Upper lobe of left lung (tissue), 6 donors: ENCODE measurements around the gene TCF7L2. TPM values are rescaled to one million over a fixed set of nuclear protein-coding genes. Genes with fewer than 3 reads are reported as not detected.

ENCODE experiments used
- ATAC-seq, 2 donors: fragments of 200-7000 bp; cut with Tn5 transposase; one replicate each; pipeline ENCODE4 v1.9.1; 2022; ENCODE audit warnings: mild to moderate bottlenecking in 2 of 2, moderate library complexity in 2 of 2; ENCODE audit not compliant: low FRiP score in 2 of 2
- DNase-seq, 2 donors: peaks; one replicate each; pipeline ENCODE4 v3.0.0-alpha.2; 2019 to 2020
- H3K27ac ChIP-seq, 4 donors: fragments of 200-600 bp; sonication (generic); one replicate each; pipeline ENCODE4 v1.5.1; 2016 to 2019
- H3K27me3 ChIP-seq, 4 donors: fragments of 200-600 bp; sonication (generic); one replicate each; pipeline ENCODE4 v1.5.1; 2017 to 2019
- H3K36me3 ChIP-seq, 4 donors: fragments of 200-600 bp; sonication (generic); one replicate each; pipeline ENCODE4 v1.5.1; 2016 to 2019
- H3K4me1 ChIP-seq, 4 donors: fragments of 200-600 bp; sonication (generic); one replicate each; pipeline ENCODE4 v1.5.1; 2018 to 2019
- H3K4me3 ChIP-seq, 4 donors: fragments of 200-600 bp; sonication (generic); one replicate each; pipeline ENCODE4 v1.5.1; 2017 to 2019; ENCODE audit warnings: mild to moderate bottlenecking in 2 of 4, moderate library complexity in 1 of 4
- H3K9me3 ChIP-seq, 4 donors: fragments of 200-600 bp; sonication (generic); one replicate each; pipeline ENCODE4 v1.5.1; 2018 to 2019
- CTCF ChIP-seq, 6 experiments: fragments of 450-650 bp in 4 of 6; fragments of 200-600 bp in 2 of 6; sonication (generic) in 2 of 6; IDR thresholded peaks; one replicate each; pipeline ENCODE4 v1.5.1; 2016 to 2019; ENCODE audit warnings: antibody characterized with exemption in 6 of 6
- EP300 ChIP-seq, 4 donors: sonication (generic); formaldehyde crosslinking; IDR thresholded peaks; one replicate each; pipeline ENCODE4 v1.5.1; 2017; ENCODE audit warnings: antibody characterized with exemption in 4 of 4, control low read depth in 2 of 4
- POLR2A ChIP-seq, 4 donors: fragments of 450-650 bp; IDR thresholded peaks; one replicate each; pipeline ENCODE4 v1.5.1; 2016 to 2017; ENCODE audit warnings: antibody characterized with exemption in 4 of 4, mild to moderate bottlenecking in 2 of 4
- POLR2AphosphoS5 ChIP-seq, 2 donors: sonication (generic); formaldehyde crosslinking; IDR thresholded peaks; one replicate each; pipeline ENCODE4 v1.5.1; 2017; ENCODE audit warnings: antibody characterized with exemption in 2 of 2
- WGBS, 2 donors: methylation state at CpG; one replicate each; pipeline ENCODE4 v1.1.5; 2017 to 2018; 5-methylcytosine and 5-hydroxymethylcytosine counted together
- total RNA-seq, 6 donors: library from RNA; depleted of rRNA in 4 of 6; stranded (reverse); fragments of >200 nt in 4 of 6; gene quantifications; one replicate each; pipeline versions ENCODE4 v1.1.0 to v1.2.1, GENCODE V29; 2016 to 2021
- donor health status: DM: no; HTN: no; CAD: no; lungs with moderate emphysema.
- donor health status: DM: no; HTN: yes; CAD: no; lungs with severe emphysema.

Gene TCF7L2
- total RNA-seq, 6 donors from 2014 or later = 15.5 to 80.3 (median 48.1) TPM

- DNase-seq (no peak), ATAC-seq (no peak)
- H3K4me1 ChIP-seq = peaks cover 0 to 6% (median 6%) of the 10 kb centered on the region in 4 donors
These were observed 190.3 kb downstream of the TCF7L2 start for GRCh38 chr10:113140143-113141011.

GRCh38 chr10:113142601-113143362, 192.7 kb downstream of the TCF7L2 start:
- no peak for ATAC-seq
- TF ChIP-seq CTCF (IDR thresholded peaks at IDR 0.05) (no peak), EP300 (IDR thresholded peaks at IDR 0.05) (no peak), POLR2A (IDR thresholded peaks at IDR 0.05) (no peak), POLR2AphosphoS5 (IDR thresholded peaks at IDR 0.05) (no peak)
- H3K9me3 ChIP-seq = no peaks in the 10 kb centered on the region
- no peak overlapping the region for H3K27ac ChIP-seq
- H3K27me3 ChIP-seq = no peaks in the 10 kb centered on the region
- DNase-seq = no peak
- H3K4me3 ChIP-seq = no peak overlapping the region
- peaks cover 0 to 54% (median 12%) of the 10 kb centered on the region in 4 donors for H3K36me3 ChIP-seq
- H3K4me1 ChIP-seq = peaks cover 0 to 6% (median 6%) of the 10 kb centered on the region in 4 donors
- 84 to 86% methylated on average over 18 to 22 of the region's 22 CpGs for WGBS, 2 donors

More at GRCh38 chr10:113140143-113141011, 190.3 kb downstream of the TCF7L2 start:
- Histone ChIP-seq H3K36me3 (peaks cover 0 to 35% (median 3%) of the 10 kb centered on the region in 4 donors), H3K27ac (no peak overlapping the region), H3K4me3 (no peak overlapping the region), H3K27me3 (no peaks in the 10 kb centered on the region), H3K9me3 (no peaks in the 10 kb centered on the region)
- TF ChIP-seq CTCF (IDR thresholded peaks at IDR 0.05) (no peak), POLR2A (IDR thresholded peaks at IDR 0.05) (no peak), POLR2AphosphoS5 (IDR thresholded peaks at IDR 0.05) (no peak), EP300 (IDR thresholded peaks at IDR 0.05) (no peak)
- WGBS, 2 donors = 93 to 97% methylated on average over 10 of the region's 10 CpGs

GRCh38 chr10:113144576-113144975, 194.5 kb downstream of the TCF7L2 start:
- Histone ChIP-seq H3K4me3 (no peak overlapping the region), H3K36me3 (peaks cover 0 to 58% (median 12%) of the 10 kb centered on the region in 4 donors), H3K27me3 (no peaks in the 10 kb centered on the region), H3K27ac (no peak overlapping the region), H3K9me3 (no peaks in the 10 kb centered on the region), H3K4me1 (peaks cover 0 to under 1% (median 0%) of the 10 kb centered on the region in 4 donors)
- DNase-seq (no peak), ATAC-seq (no peak)
- 89 to 95% methylated on average over 5 of the region's 5 CpGs for WGBS, 2 donors
- TF ChIP-seq EP300 (IDR thresholded peaks at IDR 0.05) = no peak
- no peak for TF ChIP-seq POLR2AphosphoS5 (IDR thresholded peaks at IDR 0.05)
- TF ChIP-seq CTCF (IDR thresholded peaks at IDR 0.05) = no peak
- TF ChIP-seq POLR2A (IDR thresholded peaks at IDR 0.05) = no peak

- 82 to 91% methylated on average over 11 of the region's 11 CpGs for WGBS, 2 donors
- ATAC-seq = no peak
- H3K36me3 ChIP-seq = peaks cover 7 to 62% (median 32%) of the 10 kb centered on the region in 4 donors
- H3K4me1 ChIP-seq = peaks cover 0 to 6% (median 3%) of the 10 kb centered on the region in 4 donors
- TF ChIP-seq POLR2A (IDR thresholded peaks at IDR 0.05) (no peak), CTCF (IDR thresholded peaks at IDR 0.05) (no peak), POLR2AphosphoS5 (IDR thresholded peaks at IDR 0.05) (no peak), EP300 (IDR thresholded peaks at IDR 0.05) (no peak)
- H3K4me3 ChIP-seq = no peak overlapping the region
- H3K9me3 ChIP-seq = no peaks in the 10 kb centered on the region
- no peak for DNase-seq
- no peak overlapping the region for H3K27ac ChIP-seq
- no peaks in the 10 kb centered on the region for H3K27me3 ChIP-seq
These were observed 198.2 kb downstream of the TCF7L2 start for GRCh38 chr10:113148071-113148825.
